GM21381 (cell line): ENCODE results near the gene HYI.
"Not testable (repeated sequence)": the region's sequence is repeated elsewhere in the genome, so short reads cannot be mapped to it uniquely, and the experiment has no call there.

Experiments used
- ATAC-seq: cut with Tn5 transposase; IDR thresholded peaks from one replicate; pipeline ENCODE4 v1.9.1; 2021; ENCODE audit warnings: mild to moderate bottlenecking, moderate library complexity; ENCODE audit not compliant: unreplicated experiment

HYI gene, protein sequence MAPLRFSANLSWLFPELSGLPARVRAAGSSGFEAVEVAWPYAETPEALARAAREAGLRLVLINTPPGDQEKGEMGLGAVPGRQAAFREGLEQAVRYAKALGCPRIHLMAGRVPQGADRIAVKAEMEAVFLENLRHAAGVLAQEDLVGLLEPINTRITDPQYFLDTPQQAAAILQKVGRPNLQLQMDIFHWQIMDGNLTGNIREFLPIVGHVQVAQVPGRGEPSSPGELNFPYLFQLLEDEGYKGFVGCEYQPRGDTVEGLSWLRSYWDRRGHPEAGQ

DNA sequence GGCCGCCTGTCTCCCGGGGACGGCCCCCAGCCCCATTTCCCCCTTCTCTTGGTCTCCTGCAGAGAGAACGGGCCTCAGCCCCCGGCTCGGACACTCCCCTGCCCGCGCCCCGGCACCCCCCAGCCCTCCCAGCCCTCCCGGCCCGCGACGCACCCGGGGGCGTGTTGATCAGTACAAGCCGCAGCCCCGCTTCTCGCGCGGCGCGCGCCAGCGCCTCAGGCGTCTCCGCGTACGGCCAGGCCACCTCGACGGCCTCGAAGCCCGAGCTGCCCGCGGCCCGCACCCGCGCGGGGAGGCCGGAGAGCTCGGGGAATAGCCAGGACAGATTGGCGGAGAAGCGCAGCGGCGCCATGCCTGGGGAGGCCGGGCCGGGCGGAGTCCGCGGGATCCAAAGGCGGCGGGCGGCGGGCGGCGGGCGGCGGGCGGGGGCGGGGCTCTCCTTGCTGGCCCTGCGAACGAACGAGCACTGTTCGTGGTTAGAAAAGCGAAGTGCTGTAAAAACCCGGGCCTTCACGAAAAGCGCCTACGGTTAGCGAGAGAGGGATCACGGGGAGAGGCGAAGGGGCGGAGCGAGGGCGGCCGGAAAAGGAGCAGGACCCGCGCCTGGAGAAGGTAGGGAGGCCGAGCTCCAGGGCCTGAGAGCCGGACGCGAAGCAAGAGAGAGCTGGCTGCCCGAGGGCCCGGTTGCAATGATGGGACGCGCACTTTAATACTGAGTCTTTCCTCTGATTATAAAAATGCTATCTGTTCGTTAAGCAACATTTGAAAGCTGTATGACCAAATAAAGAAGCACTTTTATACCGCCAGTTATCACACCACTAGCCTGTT lies at the start of gene HYI:
TSS of gene HYI (minus strand) at position 490 of the 828 bp plus-strand sequence. CDS start at position 352, 138 bp downstream.
- ATAC-seq = peak; percentile 44

DNA sequence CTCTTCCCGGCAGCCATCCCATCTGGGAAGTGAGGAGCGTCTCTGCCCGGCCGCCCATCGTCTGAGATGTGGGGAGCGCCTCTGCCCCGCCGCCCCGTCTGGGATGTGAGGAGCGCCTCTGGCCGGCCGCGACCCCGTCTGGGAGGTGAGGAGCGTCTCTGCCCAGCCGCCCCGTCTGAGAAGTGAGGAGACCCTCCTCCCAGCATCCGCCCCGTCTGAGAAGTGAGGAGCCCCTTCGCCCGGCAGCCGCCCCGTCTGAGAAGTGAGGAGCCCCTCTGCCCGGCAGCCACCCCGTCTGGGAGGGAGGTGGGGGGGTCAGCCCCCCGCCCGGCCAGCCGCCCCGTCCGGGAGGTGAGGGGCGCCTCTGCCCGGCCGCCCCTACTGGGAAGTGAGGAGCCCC lies 48.1 kb upstream of the HYI start:
- not testable (repeated sequence) for ATAC-seq

GRCh38 chr1:43499898-43500297 lies 46.2 kb upstream of the HYI start:
- ATAC-seq = no peak

GRCh38 chr1:43495204-43495603 lies 41.5 kb upstream of the HYI start:
- no peak for ATAC-seq

DNA sequence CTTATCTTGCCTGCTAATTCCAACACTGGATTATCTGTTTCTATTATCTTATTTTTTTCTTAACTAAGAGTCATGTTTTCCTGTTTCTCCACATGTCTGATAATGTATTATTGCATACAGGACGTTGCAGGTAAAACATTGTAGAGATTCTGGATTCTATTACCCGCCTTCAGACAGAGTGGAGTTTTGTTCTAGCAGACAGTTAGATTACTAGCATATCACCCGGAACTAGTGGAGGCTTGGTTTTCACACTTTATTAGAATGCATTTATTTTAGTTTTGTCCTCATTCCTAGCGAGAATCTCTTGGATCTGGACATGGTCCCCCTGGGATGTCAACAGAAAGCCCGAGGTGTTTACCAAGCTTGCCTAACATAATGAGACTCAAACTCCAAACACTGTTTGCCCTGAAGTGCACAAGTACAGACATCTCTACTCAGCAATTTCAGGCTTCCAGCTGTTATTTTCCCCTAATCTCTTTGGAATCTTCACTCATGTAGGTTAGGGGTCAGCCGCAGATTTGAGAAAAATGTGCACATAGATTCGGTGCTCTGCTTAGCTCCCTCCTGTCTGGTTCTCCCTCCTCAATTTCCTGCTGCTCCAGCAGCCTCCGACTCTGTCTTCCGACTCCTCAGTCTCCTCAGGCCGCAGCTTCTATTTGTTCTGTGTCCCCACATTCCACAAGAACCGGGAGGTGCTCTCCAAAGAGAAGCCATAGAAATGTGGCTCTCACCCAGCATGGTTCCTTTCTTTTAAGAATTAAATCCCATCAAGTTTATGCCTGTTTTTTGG lies 40.1 kb upstream of the HYI start:
- no peak for ATAC-seq

DNA sequence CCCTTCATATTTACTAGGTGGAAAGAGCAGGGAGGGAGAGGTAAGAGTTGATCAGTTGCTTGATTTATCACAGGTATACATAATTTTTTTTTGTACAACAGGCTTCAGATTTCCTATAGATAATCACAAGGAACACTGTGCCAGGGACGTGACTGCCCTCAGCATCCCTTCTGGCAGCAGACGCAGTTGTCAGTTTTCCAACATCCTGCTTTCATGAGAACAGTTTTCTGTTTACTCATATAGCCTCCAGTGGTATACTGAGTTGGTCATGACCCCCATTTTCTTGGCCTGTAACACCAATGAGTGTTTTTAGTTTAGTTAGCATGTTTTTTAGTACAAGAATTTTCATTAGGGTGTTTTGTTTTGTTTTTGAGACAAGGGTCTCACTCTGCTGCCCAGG lies 39.1 kb upstream of the HYI start:
- no peak for ATAC-seq

GRCh38 chr1:43491061-43491460 lies 37.3 kb upstream of the HYI start:
- ATAC-seq = no peak

DNA sequence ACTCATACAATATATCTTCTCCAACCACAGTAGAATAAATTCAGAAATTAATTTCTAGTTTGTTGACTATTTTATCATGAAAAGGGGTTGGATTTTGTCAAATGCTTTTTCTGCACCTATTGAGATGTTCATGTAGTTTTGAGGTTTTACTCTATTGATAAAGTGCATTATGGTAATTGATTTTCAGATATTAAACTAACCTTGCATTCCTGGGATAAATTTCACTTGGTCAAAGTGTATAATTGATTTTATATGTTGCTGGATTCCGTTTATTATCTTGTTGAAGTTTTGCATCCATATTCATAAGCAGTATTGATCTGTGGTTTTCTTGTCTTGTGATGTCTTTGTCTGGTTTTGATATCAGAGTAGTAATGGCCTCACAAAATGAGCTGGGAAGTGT lies 34.4 kb upstream of the HYI start:
- ATAC-seq = no peak

GRCh38 chr1:43484367-43484766 lies 30.6 kb upstream of the HYI start:
- ATAC-seq = no peak

DNA sequence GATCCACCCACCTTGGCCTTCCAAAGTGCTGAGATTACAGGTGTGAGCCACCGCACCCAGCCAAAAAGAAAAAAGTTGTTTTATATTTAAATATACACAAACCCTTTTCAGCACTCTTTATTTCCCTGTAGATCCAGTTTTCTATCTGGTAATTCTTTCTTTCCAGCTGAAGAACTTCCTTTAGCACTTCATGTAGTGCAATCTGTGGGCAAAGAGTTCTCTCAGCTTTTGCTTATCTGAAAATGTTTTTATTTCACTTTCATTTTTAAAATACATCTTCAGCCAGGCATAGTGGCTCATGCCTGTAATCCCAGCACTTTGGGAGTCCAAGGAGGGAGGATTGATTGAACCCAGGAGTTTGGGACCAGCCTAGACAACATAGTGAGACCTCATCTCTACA lies 28.5 kb upstream of the HYI start:
- ATAC-seq = no peak

- ATAC-seq = no peak
These were observed 27.8 kb upstream of the HYI start for GRCh38 chr1:43481491-43481890.

GRCh38 chr1:43479414-43479813 lies 25.7 kb upstream of the HYI start:
- no peak for ATAC-seq

- no peak for ATAC-seq
These were observed 24.0 kb upstream of the HYI start for GRCh38 chr1:43477716-43478115.

DNA sequence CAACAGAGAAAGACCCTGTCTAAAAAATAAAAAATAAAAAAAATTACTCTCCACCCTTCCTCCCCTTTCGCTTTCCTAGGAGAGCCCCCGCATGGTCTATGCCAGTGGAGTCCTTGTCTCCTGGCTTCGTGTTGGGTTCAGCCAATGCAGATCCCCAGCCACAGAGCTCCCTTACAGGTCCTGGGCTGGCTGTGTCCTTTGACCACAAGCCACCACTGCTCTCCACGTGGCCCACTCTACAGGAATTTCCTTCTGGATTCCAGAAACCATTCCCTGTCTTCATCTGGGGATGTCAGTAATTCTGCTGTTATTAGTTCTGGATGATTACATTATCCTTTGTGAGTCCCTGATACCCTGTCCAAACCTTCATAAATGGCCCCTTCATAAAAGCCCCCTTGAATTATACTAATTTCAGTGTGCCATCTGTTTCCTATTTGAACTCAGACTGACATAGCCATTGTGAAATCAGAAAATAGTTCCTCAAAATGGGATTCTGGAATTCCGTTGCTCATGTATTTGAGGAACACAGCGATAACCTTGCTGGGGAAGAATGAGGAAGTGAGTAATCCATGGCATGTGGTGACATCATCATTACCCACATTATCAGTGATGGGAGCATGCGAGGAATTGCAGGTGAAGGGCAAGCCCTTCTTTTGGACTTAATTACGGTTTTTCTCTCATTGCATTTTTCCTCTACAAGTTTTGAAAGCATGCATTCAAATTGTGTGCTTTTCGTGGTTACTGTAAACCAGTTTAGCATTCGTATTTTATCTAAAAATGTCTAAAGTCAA lies 22.1 kb upstream of the HYI start:
- not testable (repeated sequence) for ATAC-seq

DNA sequence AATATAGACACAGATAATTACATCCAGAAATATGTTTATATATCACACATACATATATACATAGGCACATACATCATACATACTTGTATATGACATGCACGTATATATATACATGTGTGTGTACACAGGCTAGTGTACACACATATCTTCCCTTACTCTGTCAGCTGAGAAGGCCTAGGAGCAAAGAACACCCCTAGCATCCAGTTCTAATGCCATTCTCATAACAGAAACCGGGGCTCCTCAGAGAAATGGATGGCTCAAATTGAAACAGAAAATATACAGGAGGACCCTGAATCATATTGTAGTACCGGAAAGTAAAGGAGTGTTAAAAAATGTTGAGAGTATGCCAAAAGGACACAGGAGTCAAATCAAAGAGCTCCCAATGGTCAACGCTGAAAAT lies 19.7 kb upstream of the HYI start:
- ATAC-seq = no peak

- ATAC-seq = not testable (repeated sequence)
These were observed 18.9 kb upstream of the HYI start for GRCh38 chr1:43472463-43473151.

GRCh38 chr1:43472087-43472462 lies 18.3 kb upstream of the HYI start:
- no peak for ATAC-seq

DNA sequence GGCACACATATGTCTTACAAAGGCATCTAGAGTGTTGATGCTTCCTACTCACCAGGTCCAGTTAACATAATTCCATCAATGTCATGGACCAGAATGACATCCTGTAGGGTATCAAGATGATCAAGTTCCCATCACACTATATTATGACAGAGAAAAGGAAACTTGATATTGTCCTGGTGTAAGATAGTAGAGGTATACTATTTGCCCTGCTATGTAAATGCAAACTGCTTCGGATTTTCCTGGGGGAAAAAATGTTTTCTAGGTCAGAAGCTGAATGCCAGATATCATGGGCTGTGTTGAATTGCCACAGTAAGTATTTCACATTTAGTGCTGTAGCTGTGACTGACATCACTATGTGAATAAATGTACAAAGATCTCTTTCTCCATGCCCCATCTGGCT lies 16.2 kb upstream of the HYI start:
- ATAC-seq = no peak

- ATAC-seq = no peak
These were observed 14.7 kb upstream of the HYI start for GRCh38 chr1:43468414-43468813.

DNA sequence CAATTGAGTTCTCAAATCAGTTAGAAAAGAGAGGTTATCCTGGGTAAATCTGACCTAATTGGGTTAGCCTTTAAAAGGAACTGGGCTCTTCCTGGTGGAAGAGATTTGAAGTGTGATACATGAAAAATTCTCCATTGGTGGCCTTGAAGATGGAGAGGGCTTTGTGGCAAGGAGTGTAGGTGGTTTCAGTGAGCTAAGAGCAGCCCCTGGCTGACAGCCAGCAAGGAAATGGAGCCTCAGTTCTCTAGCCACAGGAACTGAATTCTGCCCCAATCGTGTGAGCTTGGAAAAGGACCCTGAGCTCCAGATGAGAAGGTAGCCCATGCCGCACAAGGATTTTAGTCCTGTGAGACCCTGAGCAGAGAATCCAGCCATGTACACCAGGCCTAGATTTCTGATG lies 12.7 kb upstream of the HYI start:
- ATAC-seq = no peak
